ENCODE data around the gene ZP2.

ZP2 gene

GRCh38 chr16:21217121-21217520 is 5.7 kb upstream of the ZP2 start:
- Histone ChIP-seq H3K9me3 (ENCODE audit: insufficient read depth, low read length, severe bottlenecking) (no peaks in the 10 kb centered on the region), H3K79me2 (ENCODE audit: insufficient read depth, low read length) (no peaks in the 10 kb centered on the region), H3K4me2 (ENCODE audit: insufficient read depth, low read length) (no peak overlapping the region), H2AFZ (ENCODE audit: low read depth, low read length) (no peak overlapping the region), H3K27me3 (ENCODE audit: insufficient read depth, low read length, poor library complexity) (no peaks in the 10 kb centered on the region), H3K4me1 (ENCODE audit: insufficient read depth, low read length) (no peaks in the 10 kb centered on the region), H3K27ac (ENCODE audit: low read length) (no peak overlapping the region), H4K20me1 (ENCODE audit: insufficient read depth, low read length) (no peaks in the 10 kb centered on the region), H3K9ac (ENCODE audit: low read depth, low read length) (no peak overlapping the region), H3K36me3 (ENCODE audit: insufficient read depth, low read length) (no peaks in the 10 kb centered on the region), H3K4me3 (ENCODE audit: low read depth in 1 of 2, low read length in 2 of 2) (no peak overlapping the region)
- ATAC-seq (ENCODE audit: insufficient read depth, low read depth) (no peak), DNase-seq (no peak)
- TF ChIP-seq CTCF (IDR thresholded peaks at IDR 0.05; ENCODE audit: borderline replicate concordance, extremely low read depth, low read length, poor library complexity, severe bottlenecking): no peak

DNA sequence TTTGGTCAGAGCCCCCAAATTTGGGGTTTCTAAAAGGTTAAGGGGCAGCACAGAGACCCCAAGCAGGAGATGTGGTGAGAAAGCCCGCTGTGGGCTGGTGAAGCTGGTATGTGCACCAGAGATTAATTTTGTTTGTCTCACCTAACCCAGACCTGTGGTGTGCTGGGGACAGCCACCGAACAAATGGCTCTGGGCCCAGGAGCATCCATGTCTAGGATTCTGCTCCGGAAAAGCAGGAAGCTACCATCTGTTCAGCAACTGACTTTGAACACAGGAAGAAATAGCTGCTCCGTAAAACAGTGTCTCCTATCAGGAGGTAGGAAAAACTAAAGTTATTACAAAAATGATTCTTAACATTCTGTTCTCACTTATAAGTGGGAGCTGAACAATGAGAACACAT is 2.7 kb upstream of the ZP2 start:
- H3K4me1 ChIP-seq (ENCODE audit: insufficient read depth, low read length): no peaks in the 10 kb centered on the region
- no peak overlapping the region for H3K4me2 ChIP-seq (ENCODE audit: insufficient read depth, low read length)
- DNase-seq: no peak
- no peak overlapping the region for H2AFZ ChIP-seq (ENCODE audit: low read depth, low read length)
- H3K79me2 ChIP-seq (ENCODE audit: insufficient read depth, low read length): no peaks in the 10 kb centered on the region
- TF ChIP-seq EZH2 (IDR thresholded peaks at IDR 0.05; ENCODE audit: borderline replicate concordance, low read depth, low read length, severe bottlenecking) (no peak), CTCF (IDR thresholded peaks at IDR 0.05; ENCODE audit: borderline replicate concordance, extremely low read depth, low read length, poor library complexity, severe bottlenecking) (no peak)
- no peak overlapping the region for H3K9ac ChIP-seq (ENCODE audit: low read depth, low read length)
- H3K27ac ChIP-seq (ENCODE audit: low read length): no peak overlapping the region
- H3K27me3 ChIP-seq (ENCODE audit: insufficient read depth, low read length, poor library complexity): no peaks in the 10 kb centered on the region
- no peaks in the 10 kb centered on the region for H3K36me3 ChIP-seq (ENCODE audit: insufficient read depth, low read length)
- H4K20me1 ChIP-seq (ENCODE audit: insufficient read depth, low read length): no peaks in the 10 kb centered on the region
- H3K4me3 ChIP-seq (ENCODE audit: low read depth in 1 of 2, low read length in 2 of 2): no peak overlapping the region
- no peak for ATAC-seq (ENCODE audit: insufficient read depth, low read depth)
- no peaks in the 10 kb centered on the region for H3K9me3 ChIP-seq (ENCODE audit: insufficient read depth, low read length, severe bottlenecking)

- Histone ChIP-seq H3K4me3 (ENCODE audit: low read depth in 1 of 2, low read length in 2 of 2) (no peak overlapping the region), H2AFZ (ENCODE audit: low read depth, low read length) (no peak overlapping the region)
- TF ChIP-seq EZH2 (IDR thresholded peaks at IDR 0.05; ENCODE audit: borderline replicate concordance, low read depth, low read length, severe bottlenecking): no peak
- TF ChIP-seq CTCF (IDR thresholded peaks at IDR 0.05; ENCODE audit: borderline replicate concordance, extremely low read depth, low read length, poor library complexity, severe bottlenecking): no peak
These were observed 2.7 kb downstream of the ZP2 start for GRCh38 chr16:21208446-21209230.

More at GRCh38 chr16:21208446-21209230, 2.7 kb downstream of the ZP2 start:
- Histone ChIP-seq H3K36me3 (ENCODE audit: insufficient read depth, low read length) (no peaks in the 10 kb centered on the region), H3K27ac (ENCODE audit: low read length) (no peak overlapping the region), H3K9me3 (ENCODE audit: insufficient read depth, low read length, severe bottlenecking) (no peaks in the 10 kb centered on the region), H3K27me3 (ENCODE audit: insufficient read depth, low read length, poor library complexity) (no peaks in the 10 kb centered on the region), H3K9ac (ENCODE audit: low read depth, low read length) (no peak overlapping the region), H3K79me2 (ENCODE audit: insufficient read depth, low read length) (no peaks in the 10 kb centered on the region), H3K4me2 (ENCODE audit: insufficient read depth, low read length) (no peak overlapping the region), H4K20me1 (ENCODE audit: insufficient read depth, low read length) (no peaks in the 10 kb centered on the region), H3K4me1 (ENCODE audit: insufficient read depth, low read length) (no peaks in the 10 kb centered on the region)
- no peak for ATAC-seq (ENCODE audit: insufficient read depth, low read depth)
- no peak for DNase-seq

Data from DND-41 (cell line).